Fibroblast of lung (primary cell): Measurements from ENCODE around the gene MAP7D2. TPM values are rescaled to one million over a fixed set of nuclear protein-coding genes. Genes with fewer than 3 reads are reported as not detected.
A peak's percentile ranks its signal among the peaks of the same experiment; 100 is the strongest.

Source experiments
- DNase-seq, 2 donors: peaks; one replicate each; pipeline versions ENCODE4 v3.0.0 to v3.0.0-alpha.2; 2010; ENCODE audit warnings: low read depth in 2 of 2
- H2AFZ ChIP-seq: 2 replicates; pipeline ENCODE4 v1.5.1; 2012; ENCODE audit warnings: low read length, control low read depth, inconsistent platforms
- H3K27ac ChIP-seq: 2 replicates; pipeline ENCODE4 v1.5.1; 2011; ENCODE audit warnings: low read length, control low read depth; ENCODE audit not compliant: insufficient read depth
- H3K27me3 ChIP-seq: 2 replicates; pipeline ENCODE4 v1.5.1; 2011; ENCODE audit warnings: mild to moderate bottlenecking, low read length; ENCODE audit not compliant: control insufficient read depth, insufficient read depth
- H3K36me3 ChIP-seq: 2 replicates; pipeline ENCODE4 v1.5.1; 2011; ENCODE audit warnings: low read length; ENCODE audit not compliant: control insufficient read depth, insufficient read depth
- H3K4me1 ChIP-seq: 2 replicates; pipeline ENCODE4 v1.5.1; 2011; ENCODE audit warnings: low read length; ENCODE audit not compliant: control insufficient read depth, insufficient read depth; ENCODE audit errors: extremely low read depth
- H3K4me2 ChIP-seq: 2 replicates; pipeline ENCODE4 v1.5.1; 2011; ENCODE audit warnings: low read length, control low read depth; ENCODE audit not compliant: insufficient read depth; ENCODE audit errors: extremely low read depth
- H3K4me3 ChIP-seq, 4 experiments: fragments of 200-600 bp in 1 of 4; sonication (generic) in 1 of 4; replicated peaks in 1 of 4; 2 replicates each; pipeline ENCODE4 v1.5.1; 2011 to 2016; ENCODE audit warnings: low read length in 4 of 4, low read depth in 3 of 4, mild to moderate bottlenecking in 3 of 4, control low read depth in 2 of 4, inconsistent platforms in 1 of 4, mixed read lengths in 1 of 4; ENCODE audit not compliant: insufficient read depth in 1 of 4; ENCODE audit errors: control extremely low read depth in 1 of 4
- H3K79me2 ChIP-seq: 2 replicates; pipeline ENCODE4 v1.5.1; 2012; ENCODE audit warnings: mild to moderate bottlenecking, low read length, inconsistent platforms; ENCODE audit not compliant: control insufficient read depth, insufficient read depth
- H3K9ac ChIP-seq: 2 replicates; pipeline ENCODE4 v1.5.1; 2011; ENCODE audit warnings: mild to moderate bottlenecking, low read length, control low read depth; ENCODE audit not compliant: insufficient read depth
- H3K9me3 ChIP-seq: 2 replicates; pipeline ENCODE4 v1.5.1; 2012; ENCODE audit warnings: low read depth, low read length; ENCODE audit not compliant: control insufficient read depth, insufficient read depth
- H4K20me1 ChIP-seq: 2 replicates; pipeline ENCODE4 v1.5.1; 2011; ENCODE audit warnings: low read length; ENCODE audit not compliant: control insufficient read depth, insufficient read depth; ENCODE audit errors: extremely low read depth
- CTCF ChIP-seq, 2 donors: IDR thresholded peaks in 1 of 2; conservative IDR thresholded peaks in 1 of 2; 1 replicate in 1 of 2; 2 replicates in 1 of 2; pipeline ENCODE4 v1.5.1; 2011 to 2012; ENCODE audit warnings: low read length in 2 of 2, control low read depth in 1 of 2, inconsistent platforms in 1 of 2, low read depth in 1 of 2, mild to moderate bottlenecking in 1 of 2
- EZH2 ChIP-seq: IDR thresholded peaks from 2 replicates; pipeline ENCODE4 v1.5.1; 2012; ENCODE audit warnings: low read length, control low read depth, mild to moderate bottlenecking; ENCODE audit errors: missing control alignments
- polyA plus RNA-seq, 2 donors: library from polyadenylated mRNA; depleted of rRNA in 1 of 2; stranded (reverse) in 1 of 2; unstranded in 1 of 2; fragments of >200 nt; gene quantifications; 2 replicates each; pipeline ENCODE4 v1.2.1, GENCODE V29; 2011 to 2012; ENCODE audit warnings: missing spikeins in 1 of 2
- total RNA-seq: library from RNA; depleted of rRNA; stranded (reverse); fragments of >200 nt; gene quantifications from 2 replicates; pipeline ENCODE4 v1.2.1, GENCODE V29; 2014

Gene MAP7D2
- total and polyA plus RNA-seq, 2 donors (not counting 1 experiment from before 2014, with no cell fraction given) = under 0.01 to 0.26 TPM

- H4K20me1 ChIP-seq = no peaks in the 10 kb centered on the region
- no peak overlapping the region for H3K27ac ChIP-seq
- H3K36me3 ChIP-seq = no peaks in the 10 kb centered on the region
- DNase-seq = peak in 1 of 2 donors; percentile 59
- H3K9me3 ChIP-seq = no peaks in the 10 kb centered on the region
- H3K4me2 ChIP-seq = no peak overlapping the region
- H3K27me3 ChIP-seq = no peaks in the 10 kb centered on the region
- no peaks in the 10 kb centered on the region for H3K79me2 ChIP-seq
- no peak overlapping the region for H3K4me3 ChIP-seq
- no peak overlapping the region for H3K9ac ChIP-seq
- no peak overlapping the region for H2AFZ ChIP-seq
- no peak for TF ChIP-seq CTCF (conservative IDR thresholded peaks at IDR 0.05 in 1 of 2, IDR thresholded peaks at IDR 0.05 in 1 of 2; ENCODE audit: low read depth in 1 of 2, low read length in 2 of 2)
- no peak for TF ChIP-seq EZH2
- no peaks in the 10 kb centered on the region for H3K4me1 ChIP-seq
These were observed 159.8 kb downstream of the MAP7D2 start for GRCh38 chrX:19956923-19957322.

Other genes starting within 250 kb of the MAP7D2 start
- gene SH3KBP1, start 229.3 kb downstream of the MAP7D2 start, total RNA-seq = 13.9 and 14.4 TPM in 2 replicates
- gene SH3KBP1, start 229.3 kb downstream of the MAP7D2 start, polyA plus RNA-seq = 36.2 and 38.9 TPM in 2 replicates
- 6.9 and 10.7 TPM in 2 replicates for gene BCLAF3, start 125.8 kb downstream of the MAP7D2 start, total RNA-seq
- gene BCLAF3, start 125.8 kb downstream of the MAP7D2 start, polyA plus RNA-seq = 1.9 and 2.9 TPM in 2 replicates
- 21.8 and 30.1 TPM in 2 replicates for gene EIF1AX, start 24.9 kb upstream of the MAP7D2 start, total RNA-seq
- gene EIF1AX, start 24.9 kb upstream of the MAP7D2 start, polyA plus RNA-seq = 85.1 and 173 TPM in 2 replicates
- gene RPS6KA3, start 150.0 kb upstream of the MAP7D2 start, total RNA-seq = 29.0 and 38.5 TPM in 2 replicates
- gene RPS6KA3, start 150.0 kb upstream of the MAP7D2 start, polyA plus RNA-seq = 50.2 TPM in 2 replicates